GM21381 (cell line): Measurements from ENCODE around the gene ATF7.
"Not testable (repeated sequence)": the region's sequence is repeated elsewhere in the genome, so short reads cannot be mapped to it uniquely, and the experiment has no call there.

Experiments used
- ATAC-seq: cut with Tn5 transposase; IDR thresholded peaks from one replicate; pipeline ENCODE4 v1.9.1; 2021; ENCODE audit warnings: mild to moderate bottlenecking, moderate library complexity; ENCODE audit not compliant: unreplicated experiment

Gene ATF7

DNA sequence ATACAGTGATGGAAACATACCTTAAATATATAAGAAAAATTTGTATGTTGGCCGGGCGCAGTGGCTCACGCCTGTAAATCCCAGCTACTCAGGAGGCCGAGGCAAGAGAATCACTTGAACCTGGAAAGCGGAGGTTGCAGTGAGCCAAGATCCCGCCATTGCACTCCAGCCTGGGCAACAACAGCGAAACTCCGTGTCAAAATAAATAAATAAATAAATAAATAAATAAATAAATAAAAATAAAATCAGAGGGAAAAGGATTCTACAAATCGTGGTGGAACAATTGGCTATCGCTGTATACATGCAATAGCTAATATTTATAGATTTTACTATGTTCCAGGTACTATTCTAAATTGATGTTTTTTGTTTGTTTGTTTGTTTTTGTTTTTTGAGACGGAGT, 1.7 kb upstream of the ATF7 start:
- ATAC-seq = no peak

DNA sequence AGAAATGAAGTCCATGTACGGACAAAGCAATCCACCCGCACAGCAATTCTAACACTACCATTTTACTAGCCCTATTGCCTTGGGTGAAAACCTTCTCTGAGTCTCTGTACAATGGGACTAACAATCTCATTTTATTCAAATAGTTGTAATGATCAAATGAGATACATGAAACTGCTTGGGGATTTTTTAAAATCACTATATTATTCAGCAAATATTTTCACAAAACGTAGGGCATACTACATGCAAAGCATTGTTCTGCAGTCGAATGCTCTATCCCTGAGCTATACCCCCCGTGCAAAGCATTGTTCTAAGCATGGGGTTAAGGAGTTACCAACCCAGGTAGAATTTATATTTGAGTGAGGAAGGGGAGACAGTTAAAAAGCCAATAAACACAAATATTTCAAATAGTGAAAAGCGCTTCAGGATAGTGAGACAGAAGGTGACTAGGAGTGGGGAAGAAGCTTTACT, 554 bp upstream of the ATF7 start:
- ATAC-seq = no peak

DNA sequence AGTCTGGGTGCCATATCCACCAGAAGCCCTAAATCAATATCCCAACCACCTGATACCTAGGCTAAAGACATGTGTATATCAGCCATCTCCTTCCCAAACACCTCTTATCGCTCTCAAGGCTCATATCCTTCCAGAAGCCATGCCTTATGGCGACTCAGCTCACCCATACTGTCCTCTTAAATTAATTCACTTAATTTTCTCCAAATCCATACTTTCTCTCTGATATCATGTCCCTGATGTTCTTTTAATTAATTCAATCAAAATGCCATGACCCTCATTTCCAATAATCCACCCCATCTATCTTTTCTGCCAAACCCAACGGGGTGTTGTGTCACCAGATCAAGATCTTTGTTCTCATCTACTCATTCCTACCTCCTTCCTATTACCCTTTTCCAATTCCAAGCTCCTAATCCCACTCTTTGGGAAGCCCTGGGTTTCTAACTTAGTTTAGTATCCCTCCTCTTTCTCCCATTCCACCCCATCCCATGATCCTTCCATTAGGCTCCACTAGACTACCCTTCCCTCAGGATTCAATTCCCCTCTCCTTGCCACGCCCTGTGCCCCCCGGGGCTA, 723 bp downstream of the ATF7 start:
- ATAC-seq = no peak

DNA sequence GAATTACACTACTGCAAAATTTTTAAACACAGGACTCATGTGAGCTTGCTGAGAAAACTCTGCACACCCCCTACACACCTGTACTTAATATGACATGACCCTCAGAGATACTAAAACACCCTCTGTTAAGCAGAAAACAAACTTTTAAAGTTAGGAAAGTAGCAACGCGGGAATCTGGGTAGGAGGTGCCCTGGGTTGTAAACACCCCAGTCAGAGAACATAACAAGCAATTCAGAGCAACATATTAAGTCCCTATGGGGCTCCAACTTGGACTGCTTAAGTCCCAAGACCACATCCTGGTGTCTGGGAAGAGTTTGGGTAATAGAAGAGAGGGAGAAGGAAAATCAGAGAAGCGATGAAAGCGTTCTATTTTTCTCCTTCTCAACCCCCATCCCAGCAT, 1.2 kb downstream of the ATF7 start:
- ATAC-seq = no peak

DNA sequence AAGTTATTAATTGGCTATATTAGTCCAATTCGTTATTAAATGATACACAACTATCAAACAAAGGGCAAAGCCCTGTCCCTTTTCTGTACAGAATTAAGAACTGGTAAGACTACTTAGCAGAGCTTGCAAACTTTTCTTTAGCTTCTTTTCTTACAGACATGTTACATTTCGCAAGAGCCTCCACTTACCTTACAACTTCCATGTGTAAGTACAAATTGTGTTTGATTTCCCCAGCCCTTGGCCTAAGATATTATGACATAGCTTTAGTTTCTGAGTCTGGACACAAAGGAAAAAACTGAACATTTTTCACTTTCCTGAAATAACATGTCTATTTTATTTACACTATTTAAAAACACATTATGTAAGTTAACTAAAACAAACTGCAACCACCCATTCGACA, 1.7 kb downstream of the ATF7 start:
- no peak for ATAC-seq

DNA sequence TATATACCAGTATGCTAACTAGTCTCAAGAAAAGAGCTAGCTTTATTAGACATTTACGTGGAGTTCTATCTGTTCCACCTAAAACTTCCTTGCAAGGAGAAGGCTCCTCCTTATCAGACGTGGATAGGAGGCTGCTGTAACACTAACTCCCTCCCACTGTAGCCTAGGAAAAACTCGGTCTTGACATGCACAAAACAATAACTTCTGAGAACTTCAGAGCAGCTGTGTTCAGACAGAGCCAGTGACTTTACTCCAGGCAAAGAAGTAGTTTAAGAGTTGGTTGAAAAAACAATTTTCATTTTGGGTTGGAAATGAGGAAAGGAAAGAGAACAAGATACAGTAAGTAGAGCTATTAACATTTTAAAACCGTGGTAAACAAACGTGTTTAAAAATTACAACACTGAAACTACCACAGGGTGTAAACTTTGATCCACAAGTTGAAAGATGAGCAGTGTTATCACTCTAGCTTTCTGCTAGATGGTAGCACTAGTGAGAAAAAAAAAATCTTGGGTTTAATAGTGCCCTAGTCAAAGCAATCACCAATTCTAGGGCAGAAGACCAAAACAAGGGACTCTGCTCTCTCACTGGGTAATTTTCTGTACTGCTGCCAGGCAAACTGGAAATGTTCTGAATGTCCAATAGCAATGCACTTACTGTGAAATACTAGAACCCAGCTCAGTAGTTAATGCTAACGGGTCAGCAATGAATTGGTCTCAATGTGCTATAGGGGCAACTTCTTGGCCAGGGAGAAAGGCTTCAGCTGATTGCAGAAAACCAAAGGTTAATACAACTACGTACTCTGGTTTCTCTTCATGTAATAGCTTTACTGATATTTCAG, 2.4 kb downstream of the ATF7 start:
- no peak for ATAC-seq

DNA sequence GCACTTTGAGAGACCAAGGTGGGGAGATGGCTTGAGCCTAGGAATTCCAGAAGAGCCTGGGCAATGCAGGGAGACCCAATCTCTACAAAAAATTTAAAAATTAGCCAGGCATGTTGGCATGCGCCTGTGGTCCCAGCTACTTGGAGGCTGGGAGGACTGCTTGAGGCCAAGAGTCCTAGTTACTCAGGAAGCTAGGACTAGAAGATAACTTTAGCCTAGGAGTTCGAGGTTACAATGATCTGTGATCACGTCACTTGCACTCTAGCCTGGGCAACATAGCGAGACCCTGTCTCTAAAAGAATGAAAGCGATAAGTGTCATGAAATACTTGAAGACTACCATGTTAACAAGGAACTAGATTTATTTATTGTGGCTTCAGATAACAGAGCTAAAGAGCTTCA, 3.5 kb downstream of the ATF7 start:
- no peak for ATAC-seq

DNA sequence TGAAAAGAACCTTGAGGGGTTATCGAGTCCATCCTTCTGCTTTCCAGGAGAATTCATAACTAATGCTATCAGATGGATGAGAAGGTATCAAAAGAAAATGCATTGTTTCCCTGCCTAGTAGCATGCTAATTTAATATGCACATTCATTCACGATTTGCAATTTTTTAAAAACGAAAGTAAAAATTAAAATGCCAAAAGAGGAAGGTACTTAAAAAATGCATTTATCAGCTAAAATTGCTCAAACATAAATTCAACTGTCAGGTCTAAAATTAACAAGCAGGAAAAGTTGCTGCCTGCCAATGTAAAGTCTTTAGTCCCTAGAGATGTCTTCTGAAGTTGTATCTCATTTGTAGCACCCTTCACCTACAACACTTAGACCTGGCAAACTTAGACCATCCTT, 7.9 kb downstream of the ATF7 start:
- no peak for ATAC-seq

DNA sequence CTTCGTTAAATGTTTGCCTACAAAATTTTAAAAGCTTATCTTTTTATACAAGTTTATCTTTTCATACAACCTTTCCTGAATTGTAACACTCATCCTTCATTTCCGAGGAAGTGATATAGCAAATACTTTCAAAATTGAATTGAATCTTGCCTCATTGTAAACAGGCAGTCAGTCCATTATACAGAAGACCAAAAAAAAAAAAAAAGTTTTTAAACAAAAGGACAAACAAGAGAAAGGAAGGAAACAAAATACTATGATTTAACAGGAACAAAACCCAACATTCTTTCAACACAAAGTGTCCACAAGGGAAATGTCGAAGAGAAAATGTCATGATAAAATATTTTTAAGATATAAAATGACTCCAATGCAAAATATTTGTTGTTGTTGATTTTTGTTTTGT, 8.5 kb downstream of the ATF7 start:
- ATAC-seq = no peak

DNA sequence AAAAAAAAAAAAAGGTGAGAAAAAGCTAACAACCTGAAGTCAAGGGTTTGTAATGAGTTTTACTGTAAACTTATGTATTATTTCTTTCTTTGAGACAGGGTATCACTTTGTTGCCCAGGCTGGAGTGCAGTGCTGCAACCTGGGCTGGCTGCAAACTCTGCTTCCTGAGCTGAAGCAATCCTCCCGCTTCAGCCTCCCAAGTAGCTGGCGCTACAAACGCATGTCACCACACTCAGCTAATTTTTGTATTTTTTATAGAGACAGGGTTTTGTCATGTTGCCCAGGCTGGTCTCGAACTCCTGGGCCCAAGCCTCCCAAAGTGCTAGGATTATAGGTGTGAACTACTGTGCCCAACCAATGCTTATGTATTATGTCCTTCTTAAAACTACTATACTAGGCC, 9.2 kb downstream of the ATF7 start:
- ATAC-seq = no peak

DNA sequence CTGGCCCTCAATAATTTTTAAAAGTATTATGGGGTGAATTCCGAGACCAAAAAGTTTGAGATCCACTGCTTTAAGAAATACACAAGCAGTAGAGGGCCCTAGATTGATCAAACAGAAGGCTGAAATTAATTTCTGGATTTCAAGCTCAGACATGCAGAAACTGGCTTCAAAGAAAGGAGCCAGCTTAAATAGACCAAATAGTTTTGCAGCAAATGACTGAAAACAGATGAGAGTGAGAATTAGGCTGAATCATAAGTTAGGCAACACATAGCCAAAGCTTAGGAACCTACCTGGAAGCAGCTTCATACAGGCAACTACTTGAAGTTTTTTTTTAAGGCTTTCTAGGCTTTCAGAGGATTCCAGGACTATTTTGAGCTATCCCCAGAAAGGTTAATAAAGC, 12.4 kb downstream of the ATF7 start:
- no peak for ATAC-seq

DNA sequence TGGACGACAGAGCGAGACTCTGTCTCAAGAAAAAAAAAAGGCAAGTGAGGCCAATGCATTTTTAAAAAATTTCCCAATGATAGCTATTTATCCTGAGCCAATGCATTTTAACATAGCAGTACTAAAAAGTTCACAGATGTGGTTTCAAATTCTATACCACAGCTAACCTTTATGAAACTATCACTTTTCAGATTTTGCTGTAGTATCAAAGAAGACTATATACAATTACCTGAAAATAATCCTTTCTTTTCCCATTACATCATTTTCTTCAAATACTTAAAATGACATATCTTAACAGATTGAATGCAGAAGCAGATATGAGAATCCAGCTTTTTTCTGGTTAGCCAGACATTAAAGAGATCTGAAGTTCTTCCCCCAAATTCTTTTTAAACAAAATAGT, 13.2 kb downstream of the ATF7 start:
- no peak for ATAC-seq

DNA sequence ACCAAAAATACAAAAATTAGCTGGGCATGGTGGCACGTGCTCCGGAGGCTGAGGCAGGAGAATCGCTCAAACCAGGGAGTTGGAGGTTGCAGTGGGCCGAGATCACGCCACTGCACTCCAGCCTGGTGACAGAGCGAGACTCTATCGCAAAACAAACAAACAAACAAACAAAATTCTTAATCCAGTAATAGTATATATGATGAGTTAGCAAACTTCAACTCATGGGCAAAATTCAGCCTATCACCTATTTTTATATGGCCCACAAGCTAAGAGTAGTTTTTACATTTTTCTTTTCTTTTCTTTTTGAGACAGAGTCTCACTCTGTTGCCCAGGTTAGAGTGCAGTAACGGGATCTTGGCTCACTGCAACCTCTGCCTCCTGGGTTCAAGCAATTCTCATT, 14.9 kb downstream of the ATF7 start:
- no peak for ATAC-seq

DNA sequence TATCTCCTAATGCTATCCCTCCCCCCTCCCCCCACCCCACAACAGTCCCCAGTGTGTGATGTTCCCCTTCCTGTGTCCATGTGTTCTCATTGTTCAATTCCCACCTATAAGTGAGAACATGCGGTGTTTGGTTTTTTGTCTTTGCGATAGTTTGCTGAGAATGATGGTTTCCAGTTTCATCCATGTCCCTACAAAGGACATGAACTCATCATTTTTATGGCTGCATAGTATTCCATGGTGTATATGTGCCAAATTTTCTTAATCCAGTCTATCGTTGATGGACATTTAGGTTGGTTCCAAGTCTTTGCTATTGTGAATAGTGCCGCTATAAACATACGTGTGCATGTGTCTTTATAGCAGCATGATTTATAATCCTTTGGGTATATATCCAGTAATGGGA, 19.5 kb downstream of the ATF7 start:
- ATAC-seq = not testable (repeated sequence)

DNA sequence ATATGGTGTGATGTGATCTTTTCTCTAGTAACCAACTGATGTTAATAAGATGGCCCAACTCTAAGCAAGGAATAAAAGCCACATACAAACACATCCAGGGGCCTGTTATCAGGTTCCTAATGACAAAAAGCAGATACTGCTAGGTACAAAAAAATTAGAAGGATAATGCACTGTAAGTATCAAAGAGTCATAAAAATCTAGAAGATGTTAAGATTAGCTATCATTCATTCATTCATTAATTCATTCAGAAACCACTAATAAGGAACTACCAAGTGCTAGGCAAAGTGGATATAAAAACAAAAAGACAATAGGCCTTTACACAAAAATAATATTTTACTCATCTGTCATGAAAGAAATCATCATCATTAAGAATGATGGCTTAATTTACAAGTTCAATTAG, 21.6 kb downstream of the ATF7 start:
- ATAC-seq = no peak

DNA sequence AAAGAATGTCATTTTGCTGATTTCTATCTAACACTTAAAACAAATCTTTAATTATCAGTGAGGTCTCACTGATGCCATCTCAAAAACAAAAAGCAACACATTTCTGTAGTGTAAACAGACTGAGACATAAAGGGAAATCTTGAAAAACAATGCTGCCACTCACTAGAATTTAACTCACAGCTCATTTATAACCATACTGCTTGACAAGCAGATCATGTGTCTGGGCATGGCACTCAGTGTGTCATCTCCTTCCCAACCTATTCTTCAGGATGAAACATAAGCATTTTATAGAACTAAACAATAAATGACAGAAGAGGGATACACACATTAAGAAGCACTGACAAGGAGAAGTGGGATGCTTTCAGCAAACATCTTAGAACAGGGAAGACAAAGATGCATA, 22.4 kb downstream of the ATF7 start:
- ATAC-seq = no peak

DNA sequence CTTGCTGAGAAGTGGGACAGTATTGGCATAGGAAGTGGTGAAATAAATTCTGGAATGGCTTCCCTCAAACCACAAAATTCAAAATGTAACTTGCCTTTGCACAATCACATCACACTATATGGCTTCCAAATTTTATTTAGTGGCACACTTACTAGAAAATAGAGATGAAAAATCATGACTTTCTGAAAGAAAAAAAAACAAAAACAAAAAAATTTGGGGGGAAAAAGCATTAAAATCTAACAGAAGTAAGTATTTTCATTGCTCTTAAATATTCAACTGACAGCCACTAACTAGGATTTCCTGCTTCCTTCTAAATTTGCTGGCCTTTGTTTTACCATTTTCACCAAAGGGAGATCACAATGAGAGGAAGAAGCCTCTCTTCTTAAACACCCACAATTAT, 23.0 kb downstream of the ATF7 start:
- ATAC-seq = no peak

DNA sequence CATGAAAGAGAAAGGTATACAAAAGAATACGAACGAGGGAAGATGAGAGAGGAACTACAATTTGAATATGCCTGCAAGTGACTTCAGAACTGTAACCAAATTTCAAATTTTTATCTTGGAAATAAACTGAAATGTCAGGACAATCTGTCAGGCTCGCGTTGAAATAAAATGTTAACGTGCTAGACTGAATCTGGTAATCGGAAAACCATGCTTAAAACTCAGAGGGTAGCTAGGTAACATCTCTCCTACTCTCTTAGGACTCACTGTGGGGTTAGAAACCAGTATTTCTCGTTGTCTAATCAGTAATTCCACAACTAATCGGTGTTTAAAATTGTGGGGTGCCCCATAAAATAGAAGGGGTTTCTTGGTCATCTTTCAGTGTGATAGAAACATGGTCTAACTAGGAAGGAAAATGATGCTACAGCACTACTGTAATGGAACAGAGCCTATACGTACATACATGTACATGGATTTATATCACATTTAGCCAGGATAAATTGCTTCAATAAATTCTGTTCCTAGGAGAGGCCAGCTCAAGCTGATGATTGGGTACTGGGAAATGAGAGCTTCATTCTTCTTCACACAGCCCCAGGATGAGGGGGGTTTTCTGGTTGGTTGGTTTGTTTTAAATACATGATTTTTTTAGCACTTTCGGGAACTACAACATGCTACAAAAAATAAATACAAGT, 23.9 kb downstream of the ATF7 start:
- ATAC-seq = no peak

DNA sequence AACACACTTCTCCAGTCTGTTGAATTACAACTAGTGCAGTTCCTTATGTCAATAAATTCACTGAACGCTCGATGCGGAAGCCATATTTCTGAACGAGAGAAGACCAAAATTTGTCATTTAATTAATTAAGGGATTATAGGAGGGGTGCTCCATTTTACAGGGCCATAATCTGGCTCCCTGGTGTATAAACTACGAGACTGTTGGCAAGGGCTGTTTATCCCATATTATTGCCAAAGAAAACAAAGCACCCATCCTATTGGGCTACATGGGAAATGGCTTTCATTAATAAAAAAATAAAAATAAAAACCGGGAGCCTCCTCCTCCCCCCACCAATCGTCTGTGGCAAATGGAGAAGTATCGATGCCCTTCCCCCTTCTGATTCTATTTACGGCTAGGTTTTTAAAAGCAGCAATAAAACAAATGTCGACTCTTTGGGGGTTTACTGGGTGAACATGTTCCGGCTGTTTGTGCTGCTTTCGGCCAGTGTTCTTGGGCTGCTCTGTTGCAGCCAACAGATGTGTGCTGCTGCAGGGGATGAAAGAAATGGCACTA, 24.8 kb downstream of the ATF7 start:
- ATAC-seq = no peak

DNA sequence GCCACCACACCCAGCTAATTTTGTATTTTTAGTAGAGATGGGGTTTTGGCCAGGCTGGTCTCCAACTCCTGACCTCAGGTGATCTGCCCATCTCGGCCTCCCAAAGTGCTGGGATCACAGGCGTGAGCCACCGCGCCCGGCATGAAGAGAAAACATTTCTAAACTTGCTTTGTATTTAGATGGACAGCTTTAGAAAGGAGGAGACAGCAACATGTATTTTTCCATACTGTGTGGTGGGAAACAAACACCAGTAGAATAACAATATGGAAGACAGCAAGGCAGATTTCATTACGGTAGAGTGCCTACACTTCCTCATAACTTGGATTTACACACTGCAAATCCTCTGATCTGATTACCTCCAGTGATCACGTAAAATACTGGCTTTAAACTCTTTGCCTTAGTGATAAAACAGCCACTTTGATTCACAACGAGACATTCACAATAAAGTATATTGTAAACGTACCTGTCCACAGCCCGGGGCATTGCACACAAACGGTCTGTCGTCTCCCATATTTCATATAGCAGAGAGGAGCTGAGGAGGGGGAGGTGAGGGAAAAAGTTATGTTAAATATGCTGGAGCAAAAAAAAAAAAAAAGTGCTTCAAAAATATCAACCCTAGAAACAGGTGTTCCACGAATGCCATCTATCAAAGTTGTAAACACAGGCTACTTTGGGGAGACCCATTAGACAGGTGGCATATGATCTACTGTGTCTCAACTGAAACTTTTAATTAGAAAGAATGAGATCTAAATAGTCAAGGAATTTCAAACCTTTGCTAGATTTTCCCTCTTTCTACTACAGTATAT, 25.5 kb downstream of the ATF7 start:
- no peak for ATAC-seq

DNA sequence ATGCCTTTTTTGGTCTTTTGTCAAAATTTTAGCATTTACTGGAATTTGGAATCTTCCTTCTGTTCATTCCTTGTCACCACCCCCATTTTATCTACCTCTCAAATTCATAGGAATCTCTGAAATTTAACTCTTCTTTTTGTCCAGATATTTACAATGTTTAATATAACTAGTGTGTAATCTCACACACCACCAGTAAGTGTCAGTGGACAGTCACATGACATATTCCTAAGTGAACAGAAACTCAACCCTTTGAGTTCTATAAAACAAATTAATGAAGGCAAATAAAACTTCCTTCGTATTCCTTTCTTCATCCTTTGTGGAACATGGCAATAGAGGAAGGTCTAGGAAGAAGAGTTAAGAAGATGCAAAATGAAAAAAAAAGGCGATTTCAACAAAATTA, 26.6 kb downstream of the ATF7 start:
- no peak for ATAC-seq
